Placental pericyte (primary cell): Measurements from ENCODE around the gene DZIP1L. TPM values are rescaled to one million over a fixed set of nuclear protein-coding genes. Genes with fewer than 3 reads are reported as not detected.

Experiments
- total RNA-seq: library from RNA; depleted of rRNA; stranded (reverse); fragments of >200 nt; gene quantifications from 2 replicates; pipeline ENCODE4 v1.2.3, GENCODE V29; 2012

The DZIP1L gene, protein sequence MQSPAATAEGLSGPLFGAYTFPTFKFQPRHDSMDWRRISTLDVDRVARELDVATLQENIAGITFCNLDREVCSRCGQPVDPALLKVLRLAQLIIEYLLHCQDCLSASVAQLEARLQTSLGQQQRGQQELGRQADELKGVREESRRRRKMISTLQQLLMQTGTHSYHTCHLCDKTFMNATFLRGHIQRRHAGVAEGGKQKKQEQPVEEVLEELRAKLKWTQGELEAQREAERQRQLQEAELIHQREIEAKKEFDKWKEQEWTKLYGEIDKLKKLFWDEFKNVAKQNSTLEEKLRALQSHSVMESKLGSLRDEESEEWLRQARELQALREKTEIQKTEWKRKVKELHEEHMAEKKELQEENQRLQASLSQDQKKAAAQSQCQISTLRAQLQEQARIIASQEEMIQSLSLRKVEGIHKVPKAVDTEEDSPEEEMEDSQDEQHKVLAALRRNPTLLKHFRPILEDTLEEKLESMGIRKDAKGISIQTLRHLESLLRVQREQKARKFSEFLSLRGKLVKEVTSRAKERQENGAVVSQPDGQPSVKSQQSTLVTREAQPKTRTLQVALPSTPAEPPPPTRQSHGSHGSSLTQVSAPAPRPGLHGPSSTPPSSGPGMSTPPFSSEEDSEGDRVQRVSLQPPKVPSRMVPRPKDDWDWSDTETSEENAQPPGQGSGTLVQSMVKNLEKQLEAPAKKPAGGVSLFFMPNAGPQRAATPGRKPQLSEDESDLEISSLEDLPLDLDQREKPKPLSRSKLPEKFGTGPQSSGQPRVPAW
- 20.8 and 45.2 TPM in 2 replicates for total RNA-seq

DNA sequence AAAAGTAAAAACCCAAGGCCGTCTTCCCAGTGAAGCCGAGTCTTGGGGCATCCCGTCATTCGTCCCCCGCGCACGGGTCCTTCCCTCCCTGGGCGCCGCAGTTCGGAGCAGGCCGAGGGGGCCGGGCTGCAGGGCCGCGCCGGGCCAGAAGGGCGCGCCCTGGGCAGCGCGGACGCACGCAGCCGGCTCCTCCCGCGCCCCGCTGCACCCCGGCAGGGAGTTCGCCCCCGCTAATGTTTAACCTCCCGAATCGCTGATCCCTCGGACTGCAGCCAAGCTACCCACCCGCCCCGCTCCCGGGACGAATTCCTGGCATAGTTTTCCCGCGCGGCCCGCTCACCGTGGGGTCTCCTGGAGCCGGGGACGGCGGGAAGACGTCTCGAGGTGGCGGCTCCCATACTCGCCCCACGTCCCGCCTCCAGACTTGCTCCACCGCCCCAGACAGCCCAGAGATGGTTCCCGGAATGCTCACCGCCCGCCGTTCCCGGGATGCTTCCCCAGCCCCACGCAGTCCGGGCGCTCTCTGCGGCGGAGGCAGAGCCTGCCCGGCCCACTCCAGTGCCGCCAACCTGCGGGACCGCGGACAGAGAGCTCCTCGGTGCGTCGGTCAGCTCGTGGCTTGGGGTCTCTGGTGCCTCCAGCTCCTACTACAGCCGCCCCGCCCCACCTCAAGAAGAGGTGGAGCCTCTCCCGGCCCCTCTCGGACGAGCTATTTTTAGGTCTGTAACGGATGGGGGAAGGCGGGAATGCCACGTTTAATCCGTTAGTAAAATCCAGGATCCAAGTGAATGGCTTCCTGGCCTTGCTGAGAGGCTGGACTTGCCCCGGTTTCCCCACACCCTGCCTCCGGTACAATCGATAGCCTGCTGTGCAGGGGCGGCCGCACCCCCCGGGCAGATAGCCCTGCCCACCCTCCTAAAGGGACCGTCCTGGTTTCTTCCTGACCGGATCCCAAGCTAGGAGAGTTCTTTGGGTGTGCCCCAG, at the start of gene DZIP1L:
Gene DZIP1L (minus strand): TSS at position 621 of the 984 bp plus-strand sequence. CDS start 11,637 bp downstream, outside the sequence.

DNA sequence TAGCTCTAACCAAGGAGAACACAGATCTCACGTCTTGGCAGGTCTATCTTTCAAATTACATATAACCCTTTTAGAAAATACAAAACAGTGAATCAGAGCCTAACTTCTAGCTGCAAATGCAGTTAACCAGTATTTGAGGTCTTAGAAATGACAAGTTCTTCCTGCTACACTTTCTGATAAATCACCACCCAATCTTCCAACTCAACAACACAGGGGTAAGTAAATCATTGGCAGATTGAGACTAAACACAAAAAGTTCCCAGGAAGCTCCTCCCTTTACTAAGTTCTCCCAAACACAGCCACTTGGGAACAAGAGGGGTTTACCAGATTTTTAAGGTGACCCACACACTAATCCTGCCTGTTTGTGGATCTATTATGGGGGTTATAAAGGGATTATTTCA, 16.8 kb upstream of the DZIP1L start, which contains the start of gene A4GNT:
Gene A4GNT (minus strand): TSS at position 152 of the 400 bp plus-strand sequence. CDS start 1,134 bp downstream, outside the sequence.

Other genes with a start within 250 kb of the DZIP1L start
- gene CLDN18, start 105.4 kb downstream of the DZIP1L start, total RNA-seq: not detected in 2 replicates
- gene A4GNT, start 16.8 kb upstream of the DZIP1L start, total RNA-seq: not detected in 2 replicates
- 5.9 and 19.2 TPM in 2 replicates for gene DBR1, start 59.3 kb upstream of the DZIP1L start, total RNA-seq
- gene ARMC8, start 71.7 kb upstream of the DZIP1L start, total RNA-seq: 49.5 and 59.0 TPM in 2 replicates
- not detected in 2 replicates for gene NME9, start 214.2 kb upstream of the DZIP1L start, total RNA-seq
- 13.3 and 42.2 TPM in 2 replicates for gene MRAS, start 233.0 kb upstream of the DZIP1L start, total RNA-seq